HepG2 (cell line): ENCODE measurements around the gene DLG4. TPM values are rescaled to one million over a fixed set of nuclear protein-coding genes. Genes with fewer than 3 reads are reported as not detected.

Experiments used
- CEBPB ChIP-seq: IDR thresholded peaks from 2 replicates; pipeline ENCODE4 v1.6.1; 2011; ENCODE audit warnings: low read depth, low read length, improper control_type of control experiment, borderline replicate concordance
- ELF4 ChIP-seq: sonication (generic); formaldehyde crosslinking; IDR thresholded peaks from 2 replicates; pipeline ENCODE4 v1.5.0; 2020; ENCODE audit warnings: missing genetic modification reagents, mild to moderate bottlenecking, moderate library complexity, borderline replicate concordance
- HOXA3 ChIP-seq: sonication (generic); formaldehyde crosslinking; IDR thresholded peaks from 2 replicates; pipeline ENCODE4 v1.5.0; 2020; ENCODE audit warnings: missing genetic modification reagents
- PRDM15 ChIP-seq: sonication (generic); formaldehyde crosslinking; IDR thresholded peaks from 2 replicates; pipeline ENCODE4 v1.4.0; 2020; ENCODE audit warnings: missing genetic modification reagents
- TBX3 ChIP-seq: fragments of 450-650 bp; IDR thresholded peaks from 2 replicates; pipeline ENCODE4 v1.6.1; 2017; ENCODE audit warnings: antibody characterized with exemption, mild to moderate bottlenecking, inconsistent platforms, borderline replicate concordance
- TFAP4 ChIP-seq: sonication (generic); IDR thresholded peaks from 2 replicates; pipeline ENCODE4 v1.6.1; 2016; ENCODE audit warnings: low read depth, borderline replicate concordance
- TSC22D2 ChIP-seq: sonication (generic); formaldehyde crosslinking; IDR thresholded peaks from 2 replicates; pipeline ENCODE4 v1.5.1; 2020; ENCODE audit warnings: missing genetic modification reagents, mild to moderate bottlenecking, borderline replicate concordance
- ZBTB1 ChIP-seq: sonication (generic); formaldehyde crosslinking; IDR thresholded peaks from 2 replicates; pipeline ENCODE4 v1.4.0; 2020; ENCODE audit warnings: missing genetic modification reagents, borderline replicate concordance
- ZBTB40 ChIP-seq, 2 experiments: fragments of 450-650 bp in 1 of 2; sonication (generic) in 1 of 2; formaldehyde crosslinking in 1 of 2; IDR thresholded peaks; 2 replicates each; pipeline versions ENCODE4 v1.6.1 to v1.8.0; 2016 to 2022; ENCODE audit warnings: antibody characterized with exemption in 1 of 2, mild to moderate bottlenecking in 1 of 2, missing genetic modification reagents in 1 of 2
- ZNF280B ChIP-seq: sonication (generic); formaldehyde crosslinking; IDR thresholded peaks from 2 replicates; pipeline ENCODE4 v1.5.0; 2020; ENCODE audit warnings: missing genetic modification reagents, mild to moderate bottlenecking, borderline replicate concordance
- ZNF335 ChIP-seq: sonication (generic); formaldehyde crosslinking; IDR thresholded peaks from 2 replicates; pipeline ENCODE4 v1.4.0; 2020; ENCODE audit warnings: missing genetic modification reagents
- ZNF496 ChIP-seq: sonication (generic); formaldehyde crosslinking; IDR thresholded peaks from 2 replicates; pipeline ENCODE4 v1.8.1; 2023; ENCODE audit warnings: mild to moderate bottlenecking, moderate library complexity, missing genetic modification reagents; ENCODE audit not compliant: insufficient replicate concordance
- ZNF674 ChIP-seq: sonication (generic); formaldehyde crosslinking; IDR thresholded peaks from 2 replicates; pipeline ENCODE4 v1.5.0; 2020; ENCODE audit warnings: low read depth, mild to moderate bottlenecking, missing genetic modification reagents
- polyA plus RNA-seq, 8 experiments: library from polyadenylated mRNA; depleted of rRNA in 3 of 8; stranded (reverse) in 7 of 8; unstranded in 1 of 8; fragments of >200 nt; fragmentation: Illumina TruSeq in 4 of 8; extraction: Trizol in 4 of 8; gene quantifications; 2 replicates each; pipeline versions ENCODE4 v1.2.1 to v1.2.3, GENCODE V29; 2011 to 2016; ENCODE audit warnings: low read depth in 4 of 8, missing spikeins in 1 of 8, mixed read lengths in 1 of 8; ENCODE audit not compliant: insufficient read depth in 1 of 8
- total RNA-seq, 5 experiments: library from RNA; depleted of rRNA; stranded (reverse); fragments of >200 nt; fragmentation: Illumina TruSeq; extraction: Trizol; gene quantifications; 2 replicates each; pipeline ENCODE4 v1.2.3, GENCODE V29; 2016; ENCODE audit warnings: low read depth in 1 of 5

The DLG4 gene
- total and polyA plus RNA-seq, 2 of the 13 experiments (the other 11 are each of a cell fraction or from before 2014, with no cell fraction given) = 0.71 to 4.3 TPM

GRCh38 chr17:7167832-7168231 lies 51.8 kb downstream of the DLG4 start (continued):
- TF ChIP-seq ZNF674 (no peak), PRDM15 (CRISPR knock-in tag) (no peak), HOXA3 (CRISPR knock-in tag) (peak; percentile 21; the same call in 1 of the 2 replicates), TBX3 (no peak), TSC22D2 (CRISPR knock-in tag) (no peak), ZBTB40 (IDR thresholded peaks at IDR 0.05) (no peak), ZBTB40 (CRISPR knock-in tag; IDR thresholded peaks at IDR 0.05) (no peak), ZNF335 (CRISPR knock-in tag) (no peak), ZNF280B (CRISPR knock-in tag) (no peak), ELF4 (CRISPR knock-in tag) (no peak), ZNF496 (CRISPR knock-in tag) (no peak), CEBPB (peak; percentile 90), TFAP4 (no peak), ZBTB1 (no peak)
